TTC549 (cell line): ENCODE measurements around the gene GPATCH2L.

Experiments used
- FAIRE-seq: peaks from 2 replicates; lab custom pipeline; 2012; peaks lifted over from hg19 to GRCh38; lab: Jason Lieb, UNC

Gene GPATCH2L

DNA sequence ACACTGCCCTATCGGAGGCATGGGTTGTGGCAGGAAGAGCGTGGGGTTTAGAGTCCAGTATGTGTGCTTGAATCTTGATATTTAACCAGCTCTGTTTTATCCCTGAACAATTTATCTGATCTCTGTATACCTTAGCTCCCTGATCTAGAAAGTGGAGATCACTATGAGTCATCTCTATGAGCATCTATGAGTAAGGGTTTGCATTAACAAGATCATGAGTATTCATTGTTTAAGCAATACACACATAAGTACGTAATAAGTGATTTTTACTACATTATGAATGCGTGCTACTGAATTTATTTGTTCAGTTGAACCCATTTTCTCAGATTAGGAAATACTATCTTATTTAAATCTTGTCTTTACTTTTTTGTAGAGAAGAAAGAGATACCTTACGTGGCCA is 49.4 kb downstream of the GPATCH2L start:
- FAIRE-seq: no peak

- no peak for FAIRE-seq
Observed at GRCh38 chr14:76203086-76204001, 51.6 kb downstream of the GPATCH2L start.

GRCh38 chr14:76204461-76205230 is 52.9 kb downstream of the GPATCH2L start:
- FAIRE-seq: no peak

DNA sequence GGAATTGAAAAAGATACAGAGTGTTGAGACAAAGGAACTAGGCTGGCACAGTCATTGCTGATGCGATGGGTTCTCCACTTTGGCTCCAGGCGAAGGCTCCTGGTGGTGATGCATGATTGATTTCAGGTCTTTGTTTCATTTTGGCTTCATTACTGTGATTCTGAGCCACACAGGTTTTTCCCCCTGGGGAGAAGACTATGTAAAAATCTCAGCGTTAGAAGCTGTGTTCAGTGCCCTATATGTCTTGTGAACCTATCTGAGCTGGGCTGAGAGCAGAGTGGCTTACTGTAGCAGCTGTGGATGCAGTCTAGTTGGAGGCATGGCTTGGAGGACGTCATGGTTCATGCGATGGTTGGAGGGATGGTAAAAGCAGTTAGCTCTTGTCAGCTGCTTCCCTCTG is 54.0 kb downstream of the GPATCH2L start:
- no peak for FAIRE-seq

GRCh38 chr14:76208340-76208739 is 56.6 kb downstream of the GPATCH2L start:
- no peak for FAIRE-seq

- no peak for FAIRE-seq
Observed at GRCh38 chr14:76212242-76212641, 60.5 kb downstream of the GPATCH2L start.

GRCh38 chr14:76217179-76217578 is 65.5 kb downstream of the GPATCH2L start:
- no peak for FAIRE-seq

DNA sequence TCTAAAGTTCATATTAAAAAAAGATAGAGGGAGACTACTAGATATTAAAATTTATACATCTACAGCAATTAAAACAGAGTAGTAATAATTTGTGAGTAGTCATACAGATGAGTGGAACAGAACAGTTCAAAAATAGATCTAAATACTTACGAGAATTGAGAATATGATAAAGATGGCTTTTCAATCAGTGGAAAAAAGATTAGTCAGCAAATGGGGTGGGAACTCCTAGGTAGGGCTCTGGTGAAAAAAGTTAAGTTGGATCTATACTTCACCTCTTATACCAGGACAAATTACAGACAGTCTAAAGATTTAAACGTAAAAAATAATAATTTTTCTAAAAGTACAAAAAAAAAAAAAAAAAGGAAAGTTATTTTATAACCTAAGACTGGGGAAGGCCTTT is 66.9 kb downstream of the GPATCH2L start:
- no peak for FAIRE-seq

GRCh38 chr14:76219873-76220272 is 68.2 kb downstream of the GPATCH2L start:
- FAIRE-seq: no peak

- FAIRE-seq: no peak
Observed at GRCh38 chr14:76227450-76228050, 75.8 kb downstream of the GPATCH2L start.

GRCh38 chr14:76228138-76228537 is 76.4 kb downstream of the GPATCH2L start:
- FAIRE-seq: no peak

DNA sequence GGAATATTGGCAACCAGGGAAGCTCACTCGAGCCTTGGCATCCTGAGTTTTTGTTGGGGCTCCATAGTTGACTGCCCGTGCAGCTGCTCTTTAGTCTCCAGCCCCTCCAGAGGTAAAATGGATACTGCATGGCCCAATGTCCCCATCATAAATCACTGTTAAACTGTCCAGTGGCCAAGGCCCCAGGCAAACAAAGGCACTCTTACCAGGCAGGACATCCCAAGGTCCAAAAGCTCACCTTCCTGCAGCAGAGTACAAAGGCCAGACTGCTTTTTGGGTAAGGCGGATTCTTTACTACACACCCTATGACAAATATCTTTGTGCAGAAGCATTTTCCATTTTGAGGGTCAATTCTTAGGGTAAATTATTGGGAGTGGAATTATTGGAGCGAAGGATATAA is 81.1 kb downstream of the GPATCH2L start:
- no peak for FAIRE-seq

- no peak for FAIRE-seq
Observed at GRCh38 chr14:76235628-76236027, 83.9 kb downstream of the GPATCH2L start.

GRCh38 chr14:76236172-76237130 is 84.7 kb downstream of the GPATCH2L start:
- no peak for FAIRE-seq

- FAIRE-seq: no peak
Observed at GRCh38 chr14:76237349-76237990, 85.7 kb downstream of the GPATCH2L start.

- no peak for FAIRE-seq
Observed at GRCh38 chr14:76245097-76245496, 93.4 kb downstream of the GPATCH2L start.

DNA sequence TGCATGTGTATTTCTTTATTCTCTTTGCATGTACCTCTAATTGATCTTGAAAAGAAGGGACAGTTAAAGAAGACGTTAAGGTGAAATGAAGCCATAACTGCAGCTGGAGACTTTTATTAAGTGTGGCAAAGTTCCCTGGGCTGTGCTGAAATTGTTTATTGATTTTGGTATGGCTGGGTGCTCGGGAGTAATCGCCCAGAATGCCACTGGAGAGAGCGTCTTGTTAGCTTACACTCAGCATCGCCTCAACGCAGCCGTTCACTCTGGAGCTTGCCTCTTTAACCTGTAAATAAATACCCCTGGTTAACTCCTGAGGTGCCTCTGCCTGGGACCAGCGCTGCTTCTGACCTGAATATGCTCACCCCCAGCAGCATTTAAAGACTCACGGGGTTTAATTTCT is 98.6 kb downstream of the GPATCH2L start:
- FAIRE-seq: no peak

GRCh38 chr14:76252471-76252870 is 100.7 kb downstream of the GPATCH2L start:
- no peak for FAIRE-seq

GRCh38 chr14:76253111-76253510 is 101.4 kb downstream of the GPATCH2L start:
- FAIRE-seq: no peak

GRCh38 chr14:76256545-76256944 is 104.8 kb downstream of the GPATCH2L start:
- no peak for FAIRE-seq

GRCh38 chr14:76257111-76257803 is 105.5 kb downstream of the GPATCH2L start:
- FAIRE-seq: no peak
